SK-MEL-5 (cell line): Measurements from ENCODE around the gene GYS2. TPM values are rescaled to one million over a fixed set of nuclear protein-coding genes. Genes with fewer than 3 reads are reported as not detected.
"Not testable (repeated sequence)": the region's sequence is repeated elsewhere in the genome, so short reads cannot be mapped to it uniquely, and the experiment has no call there.

Source experiments
- DNase-seq: peaks from one replicate; pipeline ENCODE4 v3.0.0-alpha.2; 2016; ENCODE audit warnings: low read depth, low spot score
- in situ Hi-C: cut with HindIII; loops from 2 replicates; pipeline ENCODE4 v1.10.0; 2016; ENCODE audit warnings: low sequenced_read_pairs, high pct_unique_total_duplicates, low pct_unique_long_range_greater_than_20kb
- polyA plus RNA-seq, 2 experiments: library from polyadenylated mRNA; depleted of rRNA; stranded (reverse); fragments of >200 nt; gene quantifications; 2 replicates each; pipeline ENCODE4 v1.2.3, GENCODE V29; 2015
- total RNA-seq: library from RNA; depleted of rRNA; stranded (reverse); fragments of >200 nt; shearing (Covaris generic); gene quantifications from 2 replicates; pipeline ENCODE4 v1.2.3, GENCODE V29; 2014; rRNA removed

GYS2 gene
- not detected in 2 replicates for total RNA-seq
- not detected in 2 replicates for polyA plus RNA-seq (2015; cell fraction: cytosol; rRNA removed)
- 0.07 TPM in 1 of 2 replicates, not detected in the other for polyA plus RNA-seq (2015; cell fraction: nucleus; rRNA removed)

DNA sequence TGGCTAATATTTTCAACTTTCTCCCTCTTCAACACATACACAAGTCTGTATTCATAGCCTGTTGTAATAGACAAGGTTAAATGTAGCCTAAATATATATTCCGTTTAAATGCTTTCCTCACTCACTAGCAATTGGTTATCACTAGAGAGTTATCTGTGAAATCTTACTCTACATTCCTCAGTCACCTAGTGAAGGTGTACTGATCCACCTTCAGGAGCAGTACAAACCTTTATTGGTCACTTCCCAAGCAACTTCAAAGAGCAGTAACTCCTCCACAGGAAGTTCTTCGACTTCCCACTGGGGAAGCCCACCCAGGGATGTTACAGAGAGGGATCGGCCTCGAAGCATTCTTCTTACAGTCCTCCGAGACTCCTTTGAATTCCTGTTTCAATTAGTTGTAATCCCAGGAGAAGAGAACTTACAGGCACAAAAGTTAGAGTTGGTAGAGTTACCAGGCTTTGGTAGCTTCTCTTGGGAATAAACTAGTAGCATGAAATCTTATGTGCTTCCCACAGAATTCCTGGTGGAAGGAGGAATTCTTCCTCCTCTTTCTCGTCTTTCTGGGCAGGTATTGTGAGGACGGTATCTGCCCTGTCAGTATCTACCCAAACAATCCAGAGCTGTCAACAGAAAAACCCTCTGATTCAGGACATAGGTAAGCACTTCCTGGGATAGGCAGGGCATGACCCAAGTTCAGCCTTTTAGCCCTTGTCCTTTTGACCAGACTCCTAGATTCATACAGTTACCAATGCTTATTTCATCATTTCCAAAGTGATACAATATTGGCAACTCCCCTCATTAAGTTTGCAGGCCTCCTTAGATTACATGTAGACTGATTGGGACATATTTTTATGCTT, at the start of gene GYS2:
GYS2 (minus strand) TSS at position 603 of the 857 bp plus-strand sequence; CDS start at position 348, 255 bp downstream.
- DNase-seq, result no peak
- in situ Hi-C loops, result no loop called here

DNA sequence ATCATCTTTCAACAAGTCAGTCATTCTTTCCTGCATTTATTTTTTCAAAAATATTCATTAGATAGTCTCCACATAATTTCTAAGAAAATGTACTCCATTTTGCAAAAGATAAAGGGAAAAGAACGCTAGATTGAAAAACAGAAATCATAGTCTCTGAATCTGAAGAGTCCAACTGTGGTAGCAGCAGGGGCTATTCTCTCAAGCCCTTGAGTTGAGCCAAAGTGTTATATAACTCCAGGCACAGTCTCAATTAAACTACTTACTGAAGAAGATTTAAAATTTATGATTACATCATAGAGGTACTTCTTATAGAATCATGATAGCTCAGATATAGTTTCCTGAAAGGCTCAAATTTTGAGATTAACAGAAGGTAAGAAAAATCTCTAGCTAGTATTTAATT, 47.2 kb upstream of the GYS2 start:
- DNase-seq, result no peak
- in situ Hi-C loops, result no loop called here

DNA sequence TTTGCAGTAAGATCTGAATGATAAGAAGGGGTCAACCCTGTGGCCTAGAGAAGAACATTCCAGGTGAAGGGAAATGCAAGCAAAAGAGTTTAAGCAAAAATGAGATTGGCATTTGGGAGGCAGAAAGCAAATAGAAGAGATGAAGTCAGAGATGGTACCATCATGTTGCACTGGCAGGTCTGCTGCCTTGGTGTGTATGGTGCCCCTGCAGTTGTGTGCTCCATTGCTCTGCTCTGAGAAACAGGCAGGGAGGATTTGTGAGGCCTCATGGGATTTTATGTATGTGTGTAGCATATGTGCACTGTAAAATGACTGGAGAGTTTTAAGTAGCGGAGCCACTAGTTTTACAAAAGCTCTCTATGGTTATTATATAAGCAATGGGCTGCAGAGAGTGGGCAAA, 46.4 kb upstream of the GYS2 start:
- in situ Hi-C loops, result no loop called here
- no peak for DNase-seq

DNA sequence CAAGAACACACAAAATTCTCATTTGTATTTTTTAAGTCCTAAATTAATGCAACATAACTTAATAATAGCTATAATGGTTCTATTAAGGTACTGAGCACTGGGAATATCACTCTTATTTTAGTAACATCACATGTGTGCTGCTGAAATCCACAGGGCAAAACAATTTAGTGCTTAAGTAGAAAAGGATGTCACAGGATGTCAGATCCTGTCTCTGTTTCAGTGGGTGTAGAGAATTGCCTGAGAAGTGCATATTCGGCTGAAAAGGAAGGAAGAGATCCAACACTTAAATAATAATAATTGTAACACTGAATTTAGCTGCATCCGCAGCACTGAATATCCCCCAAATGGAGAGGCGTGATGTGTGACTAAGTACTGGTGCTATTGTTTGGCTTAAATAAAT, 44.4 kb upstream of the GYS2 start:
- in situ Hi-C loops, result no loop called here
- no peak for DNase-seq

DNA sequence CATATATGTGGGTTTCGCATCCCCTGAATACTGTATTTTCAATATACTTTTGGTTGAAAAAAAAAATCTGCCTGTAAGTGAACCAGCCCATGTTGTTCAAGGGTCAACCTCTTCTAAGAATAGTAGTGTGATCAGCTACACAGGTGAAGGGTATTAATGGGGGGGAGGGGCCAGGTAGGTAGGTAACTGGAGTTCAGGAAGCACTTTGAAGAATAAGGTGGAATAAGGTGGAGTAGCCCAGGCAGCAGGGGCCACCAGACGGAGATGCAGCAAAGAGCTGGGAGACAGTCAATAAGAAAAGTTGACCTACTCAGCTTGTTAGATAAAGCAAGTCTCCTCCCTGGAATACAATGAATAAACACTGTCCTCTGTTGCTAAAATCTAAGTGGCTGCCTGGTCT, 43.7 kb upstream of the GYS2 start:
- DNase-seq, result no peak
- in situ Hi-C loops, result no loop called here

DNA sequence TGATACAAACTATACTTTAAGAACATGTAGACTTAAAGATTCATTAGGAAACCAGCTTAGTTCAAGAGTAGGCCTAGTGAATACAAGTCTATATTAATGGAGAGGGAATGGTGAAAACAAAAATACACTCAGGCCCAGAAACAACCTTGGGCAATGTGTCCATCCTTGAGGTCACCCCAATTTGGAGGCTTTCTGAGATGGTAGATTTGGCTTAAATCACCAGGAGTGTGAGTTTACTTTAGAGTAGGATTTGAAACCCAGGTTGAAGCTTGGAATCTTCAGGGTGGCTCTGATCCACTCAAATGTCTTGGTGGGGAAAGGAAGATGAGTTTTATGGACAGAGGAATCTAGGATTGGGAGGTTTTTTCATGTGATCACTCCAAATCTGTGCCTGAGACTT, 42.5 kb upstream of the GYS2 start:
- in situ Hi-C loops, result no loop called here
- DNase-seq, result no peak

DNA sequence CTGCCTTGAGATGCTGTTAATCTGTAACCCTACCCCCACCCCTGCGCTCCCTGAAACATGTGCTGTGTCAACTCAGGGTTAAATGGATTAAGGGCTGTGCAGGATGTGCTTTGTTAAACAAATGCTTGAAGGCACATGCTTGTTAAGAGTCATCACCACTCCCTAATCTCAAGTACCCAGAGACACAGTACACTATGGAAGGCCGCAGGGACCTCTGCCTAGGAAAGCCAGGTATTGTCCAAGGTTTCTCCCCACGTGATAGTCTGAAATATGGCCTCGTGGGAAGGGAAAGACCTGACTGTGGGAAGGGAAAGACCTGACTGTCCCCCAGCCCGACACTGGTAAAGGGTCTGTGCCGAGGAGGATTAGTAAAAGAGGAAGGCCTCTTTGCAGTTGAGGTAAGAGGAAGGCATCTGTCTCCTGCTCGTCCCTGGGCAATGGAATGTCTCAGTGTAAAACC, 40.4 kb upstream of the GYS2 start:
- in situ Hi-C loops, DNase-seq: not testable (repeated sequence)

DNA sequence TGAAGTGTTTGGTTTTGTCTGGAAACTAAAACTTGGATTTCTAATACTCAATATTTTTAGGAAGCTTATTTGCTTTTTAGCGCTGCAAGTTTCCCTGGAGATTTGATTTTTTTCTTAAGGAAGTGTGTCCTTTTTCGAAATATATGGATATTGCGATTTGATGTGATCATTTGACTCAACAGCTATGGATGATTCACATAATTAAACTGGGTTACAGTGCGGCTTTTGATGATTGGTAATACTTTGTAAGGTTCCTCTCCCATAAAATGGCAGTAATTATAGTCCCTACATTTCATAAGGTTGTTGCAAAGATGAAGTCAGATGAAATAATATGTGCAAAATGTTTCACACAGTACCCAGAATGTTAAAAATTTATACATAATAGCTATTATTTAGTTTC, 39.9 kb upstream of the GYS2 start:
- in situ Hi-C loops, result no loop called here
- DNase-seq, result no peak

DNA sequence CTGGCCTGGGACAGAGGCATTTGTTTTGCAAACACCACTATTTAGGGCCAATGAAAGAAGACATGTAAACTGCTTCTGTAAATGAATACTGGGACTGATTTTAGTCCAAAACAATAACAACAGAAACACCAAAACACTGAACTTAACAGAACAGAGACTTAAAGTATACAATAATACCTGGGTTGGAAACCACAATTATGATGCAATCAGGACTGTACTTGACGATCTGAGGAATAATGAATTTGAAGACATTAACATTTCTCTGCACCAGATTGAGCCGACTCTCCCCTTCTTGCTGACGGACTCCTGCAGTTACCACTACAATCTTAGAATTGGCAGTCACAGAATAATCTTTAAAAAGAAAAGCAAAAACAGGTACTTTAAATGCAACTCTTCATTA, 39.1 kb upstream of the GYS2 start:
- in situ Hi-C loops, result no loop called here
- DNase-seq, result no peak

DNA sequence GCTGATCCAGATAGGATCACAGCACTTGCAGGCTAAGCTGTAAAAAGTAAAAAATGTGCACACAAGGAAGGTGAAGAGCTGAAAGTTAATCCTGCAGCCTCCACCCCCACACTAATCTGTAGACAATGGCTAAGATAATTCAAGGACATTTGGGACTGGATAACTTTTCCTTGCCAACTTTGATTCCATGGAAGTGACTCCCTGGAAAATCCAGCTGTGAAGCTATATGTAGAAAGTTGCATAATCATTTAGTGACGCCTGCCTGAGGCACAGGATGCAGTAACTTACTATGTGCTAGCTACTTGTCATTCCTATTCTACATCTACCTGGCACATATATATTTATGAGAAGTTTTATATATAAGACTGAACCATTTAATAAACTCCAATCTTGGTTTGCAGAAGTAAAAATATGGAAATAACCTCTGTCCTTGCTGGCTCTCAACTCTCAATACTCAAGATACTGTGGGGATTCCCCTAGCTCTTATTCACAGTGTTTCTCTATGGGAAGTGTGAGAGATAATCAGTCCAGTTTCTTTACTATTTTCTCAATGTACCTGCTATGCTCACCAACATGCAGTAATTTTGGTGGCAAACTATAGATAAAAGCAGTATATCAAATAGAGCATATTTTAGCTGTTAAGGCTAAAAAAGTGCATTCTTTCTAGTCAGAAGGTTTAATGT, 38.2 kb upstream of the GYS2 start:
- in situ Hi-C loops, result no loop called here
- DNase-seq, result no peak

DNA sequence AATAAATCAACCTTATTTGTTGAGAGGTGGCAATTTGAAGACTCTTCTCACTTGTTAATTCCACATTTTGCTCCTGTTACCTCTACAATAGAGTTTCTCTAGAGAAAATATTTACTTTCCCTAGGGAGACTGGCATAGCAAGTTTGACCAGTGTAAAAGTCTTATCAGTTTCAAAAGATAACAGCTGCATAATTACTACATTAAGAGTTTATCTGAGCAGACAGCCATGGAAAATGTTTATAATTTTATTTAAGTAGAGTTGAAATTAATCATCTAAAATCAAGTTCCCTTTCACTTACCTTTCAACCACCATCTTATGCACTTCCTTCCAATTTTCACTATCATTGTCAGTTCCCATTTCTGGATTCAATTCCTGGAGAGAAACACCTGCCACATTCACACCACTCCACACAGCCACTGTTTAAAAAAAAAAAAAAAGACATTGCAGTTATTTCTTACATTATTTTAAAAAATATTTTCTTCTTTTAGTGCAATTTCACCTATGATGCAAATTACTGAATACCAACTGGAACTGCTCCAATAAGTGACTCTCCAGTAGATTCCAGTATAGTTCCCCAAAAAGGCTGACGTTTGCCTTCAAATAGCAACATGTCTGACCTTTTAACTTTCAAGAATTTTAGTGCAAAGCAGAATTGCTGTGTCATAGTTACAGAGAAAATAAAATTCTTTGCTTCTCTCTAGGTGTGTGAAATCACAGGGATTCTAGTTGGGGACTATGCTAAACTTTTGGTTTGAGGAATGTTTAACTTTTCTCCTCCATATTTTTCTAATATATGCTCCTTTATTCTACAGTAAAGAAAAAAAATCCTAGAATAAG, 33.6 kb upstream of the GYS2 start:
- no peak for DNase-seq
- in situ Hi-C loops, result no loop called here

DNA sequence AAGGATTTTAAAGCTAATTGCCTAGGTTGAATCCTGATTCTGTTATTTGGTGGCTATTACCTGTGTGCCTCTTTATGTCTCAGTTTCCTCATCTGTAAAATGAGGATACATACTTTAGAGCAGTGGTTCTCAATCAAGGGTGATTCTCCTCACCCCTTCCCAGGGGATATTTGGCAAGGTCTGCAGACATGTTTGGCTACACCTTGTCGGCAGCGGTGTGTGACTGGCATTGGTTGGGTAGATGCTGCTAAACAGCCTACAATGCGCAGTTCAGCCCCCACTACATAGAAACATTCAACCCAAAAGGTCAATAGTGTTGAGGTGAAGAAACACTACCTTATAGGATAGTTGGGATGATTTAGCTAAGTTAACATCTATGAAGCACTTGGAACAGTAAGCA, 29.6 kb upstream of the GYS2 start:
- DNase-seq, result no peak
- in situ Hi-C loops, result no loop called here

DNA sequence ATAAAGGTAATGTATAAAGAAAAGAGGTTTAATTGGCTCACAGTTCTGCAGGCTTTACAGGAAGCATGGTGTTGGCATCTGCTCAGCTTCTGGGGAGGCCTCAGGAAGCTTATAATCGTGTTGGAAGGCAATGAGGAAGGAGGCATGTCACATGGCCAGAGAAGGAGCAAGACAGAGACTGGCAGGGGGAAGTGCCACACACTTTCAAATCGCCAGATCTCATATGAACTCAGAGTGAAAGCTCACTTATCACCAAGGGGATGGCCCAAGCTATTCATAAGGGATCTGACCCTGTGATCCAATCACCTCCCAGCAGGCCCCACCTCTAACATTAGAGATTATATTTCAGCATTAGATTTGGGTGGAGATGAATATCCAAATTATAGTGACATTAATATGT, 26.7 kb upstream of the GYS2 start:
- no peak for DNase-seq
- in situ Hi-C loops, result no loop called here

DNA sequence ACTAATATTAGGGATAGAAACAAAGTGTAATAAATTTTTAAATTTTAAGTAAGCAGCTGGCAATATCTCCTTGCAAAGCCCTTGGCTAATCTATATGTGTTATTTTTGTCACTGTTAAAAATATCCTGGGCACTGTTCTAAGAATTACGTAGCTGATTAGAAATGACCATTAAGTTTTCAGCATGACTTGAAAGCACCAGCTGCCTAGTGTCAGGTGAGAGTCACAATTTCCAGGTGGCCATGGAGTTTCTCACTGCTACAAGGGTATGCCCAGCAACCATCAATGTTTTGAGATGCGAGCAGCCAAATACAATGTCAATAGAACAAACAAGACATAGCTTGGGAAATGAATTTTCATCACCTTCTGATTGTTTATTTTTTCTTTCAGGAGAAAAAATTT, 23.3 kb upstream of the GYS2 start:
- DNase-seq, result no peak
- in situ Hi-C loops, result no loop called here

DNA sequence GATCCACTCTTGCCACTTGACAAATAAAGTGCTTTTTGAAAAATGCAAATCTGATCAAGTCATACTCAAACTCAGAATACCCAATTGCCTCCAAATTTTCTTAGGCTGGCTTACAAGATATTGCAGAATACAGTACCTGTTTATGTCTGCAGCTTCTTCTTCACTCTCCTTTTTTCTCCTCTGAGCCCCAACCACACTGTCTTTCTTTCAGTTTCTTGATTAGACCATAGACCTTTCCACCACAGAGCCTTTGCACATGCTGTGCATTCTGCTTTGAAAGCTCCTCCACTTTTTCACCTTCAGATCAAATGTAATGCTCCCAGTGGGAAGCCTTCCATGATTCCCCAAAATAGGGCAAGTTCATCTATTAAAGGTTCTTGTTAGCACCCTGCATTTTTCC, 13.9 kb upstream of the GYS2 start:
- in situ Hi-C loops, result no loop called here
- no peak for DNase-seq

DNA sequence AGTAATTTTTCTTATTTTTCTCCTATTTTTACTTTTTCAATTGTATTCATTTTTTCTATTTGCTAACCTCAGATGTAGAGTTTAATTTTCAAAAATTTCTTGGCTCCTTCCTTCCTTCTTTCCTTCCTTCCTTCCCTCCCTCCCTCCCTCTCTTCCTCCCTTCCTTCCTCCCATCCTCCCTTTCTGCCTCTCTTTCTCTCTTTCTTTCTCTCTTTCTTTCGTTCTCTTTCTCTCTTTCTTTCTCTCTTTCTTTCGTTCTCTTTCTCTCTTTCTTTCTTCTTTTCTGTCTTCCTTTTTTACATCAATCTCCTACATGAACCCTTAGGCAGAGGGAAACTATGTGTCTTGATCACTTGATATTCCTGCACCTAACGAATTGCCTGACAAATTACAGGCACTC, 12.4 kb upstream of the GYS2 start:
- no peak for DNase-seq
- in situ Hi-C loops, result no loop called here

DNA sequence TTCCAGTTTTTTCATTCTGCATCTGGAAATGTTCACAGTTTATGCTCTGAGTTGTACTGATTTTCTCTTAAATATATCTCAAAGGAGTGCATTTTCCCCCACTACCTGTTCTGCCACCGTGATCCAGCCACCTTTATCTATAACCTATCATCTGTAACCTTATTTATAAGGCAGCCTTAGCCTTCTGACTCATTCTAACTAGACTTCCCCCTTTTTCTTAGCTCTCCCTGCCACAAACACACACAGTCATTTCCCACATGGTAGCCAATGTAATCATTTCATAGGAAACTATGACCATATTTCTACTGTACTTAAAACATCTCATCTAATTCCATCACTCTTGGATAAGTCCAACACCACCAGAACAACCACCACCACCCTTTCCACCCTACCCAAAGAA, 10.8 kb upstream of the GYS2 start:
- DNase-seq, result no peak
- in situ Hi-C loops, result no loop called here

DNA sequence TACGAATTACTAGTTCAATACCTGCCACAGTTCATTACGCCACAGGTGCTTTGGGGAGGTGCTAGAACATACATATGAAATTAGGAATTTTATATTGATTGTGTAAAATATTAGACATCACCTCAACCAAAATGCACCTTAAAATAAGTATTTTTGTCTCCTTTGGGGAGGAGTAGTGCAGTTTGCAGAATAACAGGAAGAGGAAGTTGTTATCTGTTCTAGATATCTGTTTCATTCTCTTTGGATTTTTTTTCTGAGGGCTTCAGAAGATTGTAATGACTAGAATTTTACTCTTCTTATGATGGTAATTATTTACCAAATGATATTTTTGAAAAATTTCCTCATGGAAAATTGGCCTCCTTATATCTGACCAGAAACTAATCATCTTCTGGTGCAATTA, 9.9 kb upstream of the GYS2 start:
- in situ Hi-C loops, result no loop called here
- DNase-seq, result no peak
